A549 (cell line): ENCODE measurements around the gene MEIOSIN. TPM values are rescaled to one million over a fixed set of nuclear protein-coding genes. Genes with fewer than 3 reads are reported as not detected.

Experiments
- BHLHE40 ChIP-seq: IDR thresholded peaks from 2 replicates; pipeline ENCODE4 v1.6.1; 2012; ENCODE audit warnings: low read depth, low read length, inconsistent platforms
- CEBPB ChIP-seq, 2 experiments: fragments of >200 bp in 1 of 2; sonication (Bioruptor Twin) in 1 of 2; formaldehyde crosslinking in 1 of 2; IDR thresholded peaks; 2 replicates each; pipeline ENCODE4 v1.6.1; 2012 to 2016
- CHD2 ChIP-seq: fragments of 150-350 bp; IDR thresholded peaks from 2 replicates; pipeline ENCODE4 v1.6.1; 2014; ENCODE audit warnings: low read length; ENCODE audit not compliant: partially characterized antibody
- CHD4 ChIP-seq: fragments of 200-600 bp; sonication (generic); IDR thresholded peaks from 2 replicates; pipeline ENCODE4 v1.6.1; 2016; ENCODE audit warnings: antibody characterized with exemption, mild to moderate bottlenecking, borderline replicate concordance
- EP300 ChIP-seq, 2 experiments: fragments of >200 bp; sonication (Bioruptor Twin); formaldehyde crosslinking; IDR thresholded peaks; 2 replicates in 1 of 2; 3 replicates in 1 of 2; pipeline ENCODE4 v1.6.1; 2016 to 2017
- FOSB ChIP-seq: fragments of 250-450 bp; sonication (Bioruptor Pico); IDR thresholded peaks from 2 replicates; pipeline ENCODE4 v1.5.0; 2020; ENCODE audit warnings: mild to moderate bottlenecking, moderate library complexity
- FOXS1 ChIP-seq: fragments of 250-450 bp; sonication (Bioruptor Pico); IDR thresholded peaks from 2 replicates; pipeline ENCODE4 v1.5.0; 2020; ENCODE audit warnings: mild to moderate bottlenecking, moderate library complexity
- HDAC2 ChIP-seq: fragments of 200-600 bp; sonication (generic); IDR thresholded peaks from 2 replicates; pipeline ENCODE4 v1.6.1; 2016
- HOXB5 ChIP-seq: fragments of 250-450 bp; sonication (Bioruptor Pico); IDR thresholded peaks from 2 replicates; pipeline ENCODE4 v1.5.0; 2020; ENCODE audit warnings: mild to moderate bottlenecking, moderate library complexity
- JUN ChIP-seq, 2 experiments: fragments of >200 bp; sonication (Bioruptor Twin); formaldehyde crosslinking; IDR thresholded peaks; 2 replicates in 1 of 2; 3 replicates in 1 of 2; pipeline ENCODE4 v1.6.1; 2016 to 2017
- MAFK ChIP-seq: fragments of 450-650 bp; IDR thresholded peaks from 2 replicates; pipeline ENCODE4 v1.6.1; 2014; ENCODE audit not compliant: partially characterized antibody
- NFE2L2 ChIP-seq: fragments of 150-350 bp; conservative IDR thresholded peaks from 2 replicates; pipeline ENCODE4 v1.6.1; 2014; ENCODE audit warnings: low read length
- NPAS2 ChIP-seq: fragments of 250-450 bp; sonication (Bioruptor Pico); IDR thresholded peaks from 2 replicates; pipeline ENCODE4 v1.8.0; 2022; ENCODE audit warnings: mild to moderate bottlenecking, moderate library complexity, borderline replicate concordance
- NR3C1 ChIP-seq: fragments of >200 bp; sonication (Bioruptor Twin); formaldehyde crosslinking; IDR thresholded peaks from 3 replicates; pipeline ENCODE4 v1.6.1; 2017
- PHF8 ChIP-seq: fragments of 200-600 bp; sonication (generic); IDR thresholded peaks from 2 replicates; pipeline ENCODE4 v1.6.1; 2016; ENCODE audit warnings: low read depth, mild to moderate bottlenecking, antibody characterized with exemption, moderate library complexity, borderline replicate concordance
- POLR2A ChIP-seq: IDR thresholded peaks from 2 replicates; pipeline ENCODE4 v1.6.1; 2012; ENCODE audit warnings: mild to moderate bottlenecking, low read length
- RAD21 ChIP-seq, 2 experiments: fragments of >200 bp in 1 of 2; sonication (Bioruptor Twin) in 1 of 2; formaldehyde crosslinking in 1 of 2; IDR thresholded peaks in 1 of 2; conservative IDR thresholded peaks in 1 of 2; 2 replicates in 1 of 2; 3 replicates in 1 of 2; pipeline ENCODE4 v1.6.1; 2012 to 2018; ENCODE audit warnings: inconsistent platforms in 1 of 2
- RARB ChIP-seq: fragments of 250-450 bp; sonication (Bioruptor Pico); IDR thresholded peaks from 2 replicates; pipeline ENCODE4 v1.8.0; 2021; ENCODE audit warnings: mild to moderate bottlenecking, moderate library complexity
- RCOR1 ChIP-seq: fragments of 150-350 bp; IDR thresholded peaks from 2 replicates; pipeline ENCODE4 v1.6.1; 2014; ENCODE audit warnings: antibody characterized with exemption, low read length, low read depth
- RFX5 ChIP-seq: fragments of 450-650 bp; IDR thresholded peaks from 2 replicates; pipeline ENCODE4 v1.7.1; 2014; ENCODE audit warnings: antibody characterized with exemption, mild to moderate bottlenecking, moderate library complexity
- SMC3 ChIP-seq: fragments of >200 bp; sonication (Bioruptor Twin); formaldehyde crosslinking; IDR thresholded peaks from 3 replicates; pipeline ENCODE4 v1.6.1; 2018; ENCODE audit warnings: inconsistent platforms
- SREBF2 ChIP-seq: fragments of 450-650 bp; IDR thresholded peaks from 2 replicates; pipeline ENCODE4 v1.6.1; 2014; ENCODE audit warnings: mild to moderate bottlenecking, moderate library complexity
- TFCP2L1 ChIP-seq: fragments of 250-450 bp; sonication (Bioruptor Pico); IDR thresholded peaks from 2 replicates; pipeline ENCODE4 v1.5.0; 2021; ENCODE audit warnings: mild to moderate bottlenecking
- ZC3H11A ChIP-seq: fragments of 450-650 bp; IDR thresholded peaks from 2 replicates; pipeline ENCODE4 v1.6.1; 2014; ENCODE audit warnings: antibody characterized with exemption, mild to moderate bottlenecking
- ZNF302 ChIP-seq: fragments of 250-450 bp; sonication (Bioruptor Pico); IDR thresholded peaks from 2 replicates; pipeline ENCODE4 v1.9.0; 2021; ENCODE audit warnings: inconsistent platforms, mild to moderate bottlenecking, moderate library complexity
- ZSCAN20 ChIP-seq: fragments of 250-450 bp; sonication (Bioruptor Pico); IDR thresholded peaks from 2 replicates; pipeline ENCODE4 v1.8.0; 2022; ENCODE audit warnings: mild to moderate bottlenecking, moderate library complexity
- polyA plus RNA-seq, 4 experiments: library from polyadenylated mRNA; depleted of rRNA in 3 of 4; stranded (reverse); fragments of >200 nt; fragmentation: RNase III in 1 of 4; extraction: RNeasy Plus Mini Kit Qiagen cat#74134 plus additional on column Dnase treatment in 1 of 4; gene quantifications; 2 replicates in 3 of 4; 3 replicates in 1 of 4; pipeline ENCODE4 v1.2.3, GENCODE V29; 2011 to 2017
- TF ChIP-seq, protein P1 (sequence below): fragments of 200-600 bp; sonication (generic); IDR thresholded peaks from 2 replicates; pipeline ENCODE4 v1.6.1; 2016; ENCODE audit warnings: antibody characterized with exemption, mild to moderate bottlenecking, moderate library complexity
- TF ChIP-seq, protein P2 (sequence below): fragments of 450-650 bp; IDR thresholded peaks from 2 replicates; pipeline ENCODE4 v1.6.1; 2014; ENCODE audit warnings: antibody characterized with exemption
- TF ChIP-seq, protein P3 (sequence below): fragments of 250-450 bp; sonication (Bioruptor Pico); IDR thresholded peaks from 2 replicates; pipeline ENCODE4 v1.5.0; 2021; ENCODE audit warnings: mild to moderate bottlenecking, moderate library complexity, borderline replicate concordance
- TF ChIP-seq, protein P4 (sequence below): fragments of 250-450 bp; sonication (Bioruptor Pico); IDR thresholded peaks from 2 replicates; pipeline ENCODE4 v1.5.0; 2020; ENCODE audit warnings: low read depth, mild to moderate bottlenecking, moderate library complexity
- TF ChIP-seq, protein P5 (sequence below): fragments of 150-350 bp; IDR thresholded peaks from 2 replicates; pipeline ENCODE4 v1.6.1; 2014; ENCODE audit warnings: low read depth, mild to moderate bottlenecking, low read length
- TF ChIP-seq, protein P6 (sequence below): IDR thresholded peaks from 2 replicates; pipeline ENCODE4 v1.6.1; 2012

Gene MEIOSIN
- polyA plus RNA-seq, 2 of the 4 experiments (the other 2 are of a cell fraction) = not detected

DNA sequence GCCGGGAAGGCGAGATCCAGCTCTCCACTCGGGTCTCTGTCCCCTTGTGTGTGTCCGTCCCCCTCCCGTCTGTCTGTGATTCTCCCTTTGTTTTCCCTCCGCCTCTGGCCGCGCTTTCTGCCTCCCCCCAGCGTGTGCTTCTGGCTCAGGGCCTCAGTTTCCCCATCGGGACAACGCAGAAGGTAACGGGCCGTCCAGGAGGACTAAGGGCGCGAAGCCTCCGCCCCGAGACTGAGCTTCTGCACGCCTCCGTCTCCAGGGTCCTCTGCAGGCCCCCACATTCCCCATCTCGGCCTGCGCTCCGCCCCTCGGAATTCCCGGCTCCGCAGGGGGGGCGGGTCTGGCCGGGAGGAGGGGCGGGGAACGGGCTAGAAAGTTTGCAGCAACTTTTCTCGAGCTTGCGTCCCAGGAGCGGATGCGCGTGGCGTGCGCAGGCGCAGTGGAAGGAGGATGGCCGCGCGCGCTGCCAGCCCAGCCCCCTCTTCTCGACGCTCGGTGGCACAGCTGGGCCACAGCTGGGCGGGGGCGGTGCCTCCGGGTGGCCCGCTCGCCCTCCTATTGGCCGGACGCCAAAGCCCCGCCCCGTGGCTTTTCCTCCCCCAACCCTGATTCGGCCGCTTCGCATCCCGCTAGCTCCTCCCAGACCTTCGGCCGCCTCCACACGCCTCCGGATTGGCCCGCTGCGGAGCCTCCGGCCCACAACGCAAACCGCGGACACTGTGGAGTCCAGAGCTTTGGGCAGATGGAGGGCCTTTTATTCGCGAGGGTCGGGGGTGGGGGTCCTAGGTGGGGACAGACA, 35.9 kb downstream of the MEIOSIN start, which contains the start of gene SIX5 (continued):
- TF ChIP-seq RARB (peak; percentile 64; the same call in 1 of the 2 replicates), RFX5 (peak; percentile 72), NPAS2 (CRISPR knock-in tag) (no peak), EP300 (IDR thresholded peaks at IDR 0.05) (peak in 1 of 2 experiments; percentile 41; a peak in 1 of 5 replicates), ZSCAN20 (CRISPR knock-in tag) (no peak), JUN (IDR thresholded peaks at IDR 0.05) (peak; percentile 43 to 86; a peak in 4 of 5 replicates), FOSB (CRISPR knock-in tag) (0 out of 2 replicates have a peak, but pooled peaks have one; percentile 66), HDAC2 (no peak), SREBF2 (no peak), HOXB5 (0 out of 2 replicates have a peak, but pooled peaks have one; percentile 47), SMC3 (0 out of 3 replicates have a peak, but pooled peaks have one; percentile 4), CHD4 (no peak), MAFK (peak; percentile 34), RCOR1 (no peak), CEBPB (IDR thresholded peaks at IDR 0.05) (0 out of 4 replicates have a peak, but pooled peaks of 1 of the 2 experiments have one; percentile 28), ZNF302 (no peak), FOXS1 (CRISPR knock-in tag) (0 out of 2 replicates have a peak, but pooled peaks have one; percentile 40), RAD21 (conservative IDR thresholded peaks at IDR 0.05 in 1 of 2, IDR thresholded peaks at IDR 0.05 in 1 of 2) (0 out of 5 replicates have a peak, but pooled peaks of 1 of the 2 experiments have one; percentile 12), POLR2A (peak; percentile 96), NR3C1 (no peak), CHD2 (no peak), TFCP2L1 (no peak; the same call in 1 of the 2 replicates), PHF8 (peak; percentile 72), BHLHE40 (no peak), ZC3H11A (no peak), NFE2L2 (no peak)
- TF ChIP-seq, protein P1, sequence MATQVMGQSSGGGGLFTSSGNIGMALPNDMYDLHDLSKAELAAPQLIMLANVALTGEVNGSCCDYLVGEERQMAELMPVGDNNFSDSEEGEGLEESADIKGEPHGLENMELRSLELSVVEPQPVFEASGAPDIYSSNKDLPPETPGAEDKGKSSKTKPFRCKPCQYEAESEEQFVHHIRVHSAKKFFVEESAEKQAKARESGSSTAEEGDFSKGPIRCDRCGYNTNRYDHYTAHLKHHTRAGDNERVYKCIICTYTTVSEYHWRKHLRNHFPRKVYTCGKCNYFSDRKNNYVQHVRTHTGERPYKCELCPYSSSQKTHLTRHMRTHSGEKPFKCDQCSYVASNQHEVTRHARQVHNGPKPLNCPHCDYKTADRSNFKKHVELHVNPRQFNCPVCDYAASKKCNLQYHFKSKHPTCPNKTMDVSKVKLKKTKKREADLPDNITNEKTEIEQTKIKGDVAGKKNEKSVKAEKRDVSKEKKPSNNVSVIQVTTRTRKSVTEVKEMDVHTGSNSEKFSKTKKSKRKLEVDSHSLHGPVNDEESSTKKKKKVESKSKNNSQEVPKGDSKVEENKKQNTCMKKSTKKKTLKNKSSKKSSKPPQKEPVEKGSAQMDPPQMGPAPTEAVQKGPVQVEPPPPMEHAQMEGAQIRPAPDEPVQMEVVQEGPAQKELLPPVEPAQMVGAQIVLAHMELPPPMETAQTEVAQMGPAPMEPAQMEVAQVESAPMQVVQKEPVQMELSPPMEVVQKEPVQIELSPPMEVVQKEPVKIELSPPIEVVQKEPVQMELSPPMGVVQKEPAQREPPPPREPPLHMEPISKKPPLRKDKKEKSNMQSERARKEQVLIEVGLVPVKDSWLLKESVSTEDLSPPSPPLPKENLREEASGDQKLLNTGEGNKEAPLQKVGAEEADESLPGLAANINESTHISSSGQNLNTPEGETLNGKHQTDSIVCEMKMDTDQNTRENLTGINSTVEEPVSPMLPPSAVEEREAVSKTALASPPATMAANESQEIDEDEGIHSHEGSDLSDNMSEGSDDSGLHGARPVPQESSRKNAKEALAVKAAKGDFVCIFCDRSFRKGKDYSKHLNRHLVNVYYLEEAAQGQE = no peak; the same call in 1 of the 2 replicates
- TF ChIP-seq, protein P2, sequence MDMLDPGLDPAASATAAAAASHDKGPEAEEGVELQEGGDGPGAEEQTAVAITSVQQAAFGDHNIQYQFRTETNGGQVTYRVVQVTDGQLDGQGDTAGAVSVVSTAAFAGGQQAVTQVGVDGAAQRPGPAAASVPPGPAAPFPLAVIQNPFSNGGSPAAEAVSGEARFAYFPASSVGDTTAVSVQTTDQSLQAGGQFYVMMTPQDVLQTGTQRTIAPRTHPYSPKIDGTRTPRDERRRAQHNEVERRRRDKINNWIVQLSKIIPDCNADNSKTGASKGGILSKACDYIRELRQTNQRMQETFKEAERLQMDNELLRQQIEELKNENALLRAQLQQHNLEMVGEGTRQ = 0 out of 2 replicates have a peak, but pooled peaks have one; percentile 26
- TF ChIP-seq, protein P3, sequence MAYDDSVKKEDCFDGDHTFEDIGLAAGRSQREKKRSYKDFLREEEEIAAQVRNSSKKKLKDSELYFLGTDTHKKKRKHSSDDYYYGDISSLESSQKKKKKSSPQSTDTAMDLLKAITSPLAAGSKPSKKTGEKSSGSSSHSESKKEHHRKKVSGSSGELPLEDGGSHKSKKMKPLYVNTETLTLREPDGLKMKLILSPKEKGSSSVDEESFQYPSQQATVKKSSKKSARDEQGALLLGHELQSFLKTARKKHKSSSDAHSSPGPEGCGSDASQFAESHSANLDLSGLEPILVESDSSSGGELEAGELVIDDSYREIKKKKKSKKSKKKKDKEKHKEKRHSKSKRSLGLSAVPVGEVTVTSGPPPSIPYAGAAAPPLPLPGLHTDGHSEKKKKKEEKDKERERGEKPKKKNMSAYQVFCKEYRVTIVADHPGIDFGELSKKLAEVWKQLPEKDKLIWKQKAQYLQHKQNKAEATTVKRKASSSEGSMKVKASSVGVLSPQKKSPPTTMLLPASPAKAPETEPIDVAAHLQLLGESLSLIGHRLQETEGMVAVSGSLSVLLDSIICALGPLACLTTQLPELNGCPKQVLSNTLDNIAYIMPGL (CRISPR knock-in tag) = peak; percentile 43; the same call in 1 of the 2 replicates
- TF ChIP-seq, protein P4, sequence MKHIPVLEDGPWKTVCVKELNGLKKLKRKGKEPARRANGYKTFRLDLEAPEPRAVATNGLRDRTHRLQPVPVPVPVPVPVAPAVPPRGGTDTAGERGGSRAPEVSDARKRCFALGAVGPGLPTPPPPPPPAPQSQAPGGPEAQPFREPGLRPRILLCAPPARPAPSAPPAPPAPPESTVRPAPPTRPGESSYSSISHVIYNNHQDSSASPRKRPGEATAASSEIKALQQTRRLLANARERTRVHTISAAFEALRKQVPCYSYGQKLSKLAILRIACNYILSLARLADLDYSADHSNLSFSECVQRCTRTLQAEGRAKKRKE (CRISPR knock-in tag) = no peak
- TF ChIP-seq, protein P5, sequence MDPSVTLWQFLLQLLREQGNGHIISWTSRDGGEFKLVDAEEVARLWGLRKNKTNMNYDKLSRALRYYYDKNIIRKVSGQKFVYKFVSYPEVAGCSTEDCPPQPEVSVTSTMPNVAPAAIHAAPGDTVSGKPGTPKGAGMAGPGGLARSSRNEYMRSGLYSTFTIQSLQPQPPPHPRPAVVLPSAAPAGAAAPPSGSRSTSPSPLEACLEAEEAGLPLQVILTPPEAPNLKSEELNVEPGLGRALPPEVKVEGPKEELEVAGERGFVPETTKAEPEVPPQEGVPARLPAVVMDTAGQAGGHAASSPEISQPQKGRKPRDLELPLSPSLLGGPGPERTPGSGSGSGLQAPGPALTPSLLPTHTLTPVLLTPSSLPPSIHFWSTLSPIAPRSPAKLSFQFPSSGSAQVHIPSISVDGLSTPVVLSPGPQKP = no peak
- TF ChIP-seq, protein P6, sequence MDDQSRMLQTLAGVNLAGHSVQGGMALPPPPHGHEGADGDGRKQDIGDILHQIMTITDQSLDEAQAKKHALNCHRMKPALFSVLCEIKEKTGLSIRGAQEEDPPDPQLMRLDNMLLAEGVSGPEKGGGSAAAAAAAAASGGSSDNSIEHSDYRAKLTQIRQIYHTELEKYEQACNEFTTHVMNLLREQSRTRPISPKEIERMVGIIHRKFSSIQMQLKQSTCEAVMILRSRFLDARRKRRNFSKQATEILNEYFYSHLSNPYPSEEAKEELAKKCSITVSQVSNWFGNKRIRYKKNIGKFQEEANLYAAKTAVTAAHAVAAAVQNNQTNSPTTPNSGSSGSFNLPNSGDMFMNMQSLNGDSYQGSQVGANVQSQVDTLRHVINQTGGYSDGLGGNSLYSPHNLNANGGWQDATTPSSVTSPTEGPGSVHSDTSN = peak; percentile 99
